Measurements from ENCODE around the gene TRIM17.

Gene TRIM17

DNA sequence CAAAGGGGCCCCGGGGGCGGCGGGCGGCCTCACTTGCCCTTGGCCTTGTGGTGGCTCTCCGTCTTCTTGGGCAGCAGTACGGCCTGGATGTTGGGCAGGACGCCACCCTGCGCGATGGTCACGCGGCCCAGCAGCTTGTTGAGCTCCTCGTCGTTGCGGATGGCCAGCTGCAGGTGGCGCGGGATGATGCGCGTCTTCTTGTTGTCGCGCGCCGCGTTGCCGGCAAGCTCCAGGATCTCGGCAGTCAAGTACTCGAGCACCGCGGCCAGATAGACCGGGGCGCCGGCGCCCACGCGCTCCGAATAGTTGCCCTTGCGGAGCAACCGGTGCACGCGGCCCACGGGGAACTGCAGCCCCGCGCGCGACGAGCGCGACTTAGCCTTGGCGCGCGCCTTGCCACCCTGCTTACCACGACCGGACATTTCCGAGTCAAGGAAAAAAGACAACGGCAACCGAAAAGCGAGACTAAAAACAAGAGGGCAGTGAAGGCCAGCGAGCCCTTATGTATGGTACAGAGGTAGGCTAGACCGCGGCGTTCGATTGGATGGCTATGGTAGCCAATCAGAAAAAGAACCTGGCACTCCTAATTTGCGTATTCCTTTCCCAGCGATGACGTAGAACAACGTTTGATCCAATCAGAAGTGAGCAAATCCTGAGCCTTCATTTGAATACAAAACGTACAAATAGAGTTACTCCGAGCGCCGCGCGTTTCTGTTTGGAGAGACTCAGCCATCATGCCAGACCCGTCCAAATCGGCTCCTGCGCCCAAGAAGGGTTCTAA is 40.9 kb upstream of the TRIM17 start (continued):
- TF ChIP-seq, protein P1, sequence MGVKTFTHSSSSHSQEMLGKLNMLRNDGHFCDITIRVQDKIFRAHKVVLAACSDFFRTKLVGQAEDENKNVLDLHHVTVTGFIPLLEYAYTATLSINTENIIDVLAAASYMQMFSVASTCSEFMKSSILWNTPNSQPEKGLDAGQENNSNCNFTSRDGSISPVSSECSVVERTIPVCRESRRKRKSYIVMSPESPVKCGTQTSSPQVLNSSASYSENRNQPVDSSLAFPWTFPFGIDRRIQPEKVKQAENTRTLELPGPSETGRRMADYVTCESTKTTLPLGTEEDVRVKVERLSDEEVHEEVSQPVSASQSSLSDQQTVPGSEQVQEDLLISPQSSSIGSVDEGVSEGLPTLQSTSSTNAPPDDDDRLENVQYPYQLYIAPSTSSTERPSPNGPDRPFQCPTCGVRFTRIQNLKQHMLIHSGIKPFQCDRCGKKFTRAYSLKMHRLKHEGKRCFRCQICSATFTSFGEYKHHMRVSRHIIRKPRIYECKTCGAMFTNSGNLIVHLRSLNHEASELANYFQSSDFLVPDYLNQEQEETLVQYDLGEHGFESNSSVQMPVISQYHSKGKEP (tag by site-specific recombination; IDR thresholded peaks at IDR 0.05) = no peak; the same call in none of the 2 replicates
- TF ChIP-seq ZNF112 (tag by site-specific recombination; IDR thresholded peaks at IDR 0.05) (no peak), ZNF24 (tag by site-specific recombination; IDR thresholded peaks at IDR 0.05) (peak; percentile 78), SP3 (tag by site-specific recombination; IDR thresholded peaks at IDR 0.05) (peak; percentile 74), ZNF791 (tag by site-specific recombination; IDR thresholded peaks at IDR 0.05) (no peak), ZNF2 (tag by site-specific recombination; IDR thresholded peaks at IDR 0.05) (peak; percentile 99), KLF16 (tag by site-specific recombination; IDR thresholded peaks at IDR 0.05) (peak; percentile 78; the same call in 1 of the 2 replicates), KLF7 (tag by site-specific recombination; IDR thresholded peaks at IDR 0.05; ENCODE audit: borderline replicate concordance) (no peak), ZNF133 (tag by site-specific recombination; IDR thresholded peaks at IDR 0.05) (no peak), WT1 (tag by site-specific recombination; IDR thresholded peaks at IDR 0.05) (peak; percentile 55), ZNF626 (tag by site-specific recombination; IDR thresholded peaks at IDR 0.05) (no peak), ZNF23 (tag by site-specific recombination; IDR thresholded peaks at IDR 0.05; ENCODE audit: borderline replicate concordance) (no peak), ZNF701 (tag by site-specific recombination; IDR thresholded peaks at IDR 0.05) (no peak), ZNF426 (tag by site-specific recombination; IDR thresholded peaks at IDR 0.05) (no peak), ZNF473 (tag by site-specific recombination; IDR thresholded peaks at IDR 0.05) (no peak), ZNF138 (tag by site-specific recombination; IDR thresholded peaks at IDR 0.05; ENCODE audit: borderline replicate concordance) (0 out of 2 replicates have a peak, but pooled peaks have one; percentile 29), TCF7L2 (IDR thresholded peaks at IDR 0.05; ENCODE audit: borderline replicate concordance, low read depth, low read length) (no peak), SCRT2 (tag by site-specific recombination; IDR thresholded peaks at IDR 0.05) (peak; percentile 100), ZNF510 (tag by site-specific recombination; IDR thresholded peaks at IDR 0.05; ENCODE audit: insufficient replicate concordance) (no peak)
- TF ChIP-seq, protein P2, sequence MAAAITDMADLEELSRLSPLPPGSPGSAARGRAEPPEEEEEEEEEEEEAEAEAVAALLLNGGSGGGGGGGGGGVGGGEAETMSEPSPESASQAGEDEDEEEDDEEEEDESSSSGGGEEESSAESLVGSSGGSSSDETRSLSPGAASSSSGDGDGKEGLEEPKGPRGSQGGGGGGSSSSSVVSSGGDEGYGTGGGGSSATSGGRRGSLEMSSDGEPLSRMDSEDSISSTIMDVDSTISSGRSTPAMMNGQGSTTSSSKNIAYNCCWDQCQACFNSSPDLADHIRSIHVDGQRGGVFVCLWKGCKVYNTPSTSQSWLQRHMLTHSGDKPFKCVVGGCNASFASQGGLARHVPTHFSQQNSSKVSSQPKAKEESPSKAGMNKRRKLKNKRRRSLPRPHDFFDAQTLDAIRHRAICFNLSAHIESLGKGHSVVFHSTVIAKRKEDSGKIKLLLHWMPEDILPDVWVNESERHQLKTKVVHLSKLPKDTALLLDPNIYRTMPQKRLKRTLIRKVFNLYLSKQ (tag by site-specific recombination; IDR thresholded peaks at IDR 0.05; ENCODE audit: borderline replicate concordance) = no peak
- TF ChIP-seq, protein P3, sequence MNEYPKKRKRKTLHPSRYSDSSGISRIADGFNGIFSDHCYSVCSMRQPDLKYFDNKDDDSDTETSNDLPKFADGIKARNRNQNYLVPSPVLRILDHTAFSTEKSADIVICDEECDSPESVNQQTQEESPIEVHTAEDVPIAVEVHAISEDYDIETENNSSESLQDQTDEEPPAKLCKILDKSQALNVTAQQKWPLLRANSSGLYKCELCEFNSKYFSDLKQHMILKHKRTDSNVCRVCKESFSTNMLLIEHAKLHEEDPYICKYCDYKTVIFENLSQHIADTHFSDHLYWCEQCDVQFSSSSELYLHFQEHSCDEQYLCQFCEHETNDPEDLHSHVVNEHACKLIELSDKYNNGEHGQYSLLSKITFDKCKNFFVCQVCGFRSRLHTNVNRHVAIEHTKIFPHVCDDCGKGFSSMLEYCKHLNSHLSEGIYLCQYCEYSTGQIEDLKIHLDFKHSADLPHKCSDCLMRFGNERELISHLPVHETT (tag by site-specific recombination; IDR thresholded peaks at IDR 0.05) = peak; percentile 91
- TF ChIP-seq, protein P4, sequence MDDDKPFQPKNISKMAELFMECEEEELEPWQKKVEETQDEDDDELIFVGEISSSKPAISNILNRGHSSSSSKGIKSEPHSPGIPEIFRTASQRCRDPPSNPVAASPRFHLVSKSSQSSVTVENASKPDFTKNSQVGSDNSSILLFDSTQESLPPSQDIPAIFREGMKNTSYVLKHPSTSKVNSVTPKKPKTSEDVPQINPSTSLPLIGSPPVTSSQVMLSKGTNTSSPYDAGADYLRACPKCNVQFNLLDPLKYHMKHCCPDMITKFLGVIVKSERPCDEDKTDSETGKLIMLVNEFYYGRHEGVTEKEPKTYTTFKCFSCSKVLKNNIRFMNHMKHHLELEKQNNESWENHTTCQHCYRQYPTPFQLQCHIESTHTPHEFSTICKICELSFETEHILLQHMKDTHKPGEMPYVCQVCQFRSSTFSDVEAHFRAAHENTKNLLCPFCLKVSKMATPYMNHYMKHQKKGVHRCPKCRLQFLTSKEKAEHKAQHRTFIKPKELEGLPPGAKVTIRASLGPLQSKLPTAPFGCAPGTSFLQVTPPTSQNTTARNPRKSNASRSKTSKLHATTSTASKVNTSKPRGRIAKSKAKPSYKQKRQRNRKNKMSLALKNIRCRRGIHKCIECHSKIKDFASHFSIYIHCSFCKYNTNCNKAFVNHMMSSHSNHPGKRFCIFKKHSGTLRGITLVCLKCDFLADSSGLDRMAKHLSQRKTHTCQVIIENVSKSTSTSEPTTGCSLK (tag by site-specific recombination; IDR thresholded peaks at IDR 0.05) = no peak
- TF ChIP-seq, protein P5, sequence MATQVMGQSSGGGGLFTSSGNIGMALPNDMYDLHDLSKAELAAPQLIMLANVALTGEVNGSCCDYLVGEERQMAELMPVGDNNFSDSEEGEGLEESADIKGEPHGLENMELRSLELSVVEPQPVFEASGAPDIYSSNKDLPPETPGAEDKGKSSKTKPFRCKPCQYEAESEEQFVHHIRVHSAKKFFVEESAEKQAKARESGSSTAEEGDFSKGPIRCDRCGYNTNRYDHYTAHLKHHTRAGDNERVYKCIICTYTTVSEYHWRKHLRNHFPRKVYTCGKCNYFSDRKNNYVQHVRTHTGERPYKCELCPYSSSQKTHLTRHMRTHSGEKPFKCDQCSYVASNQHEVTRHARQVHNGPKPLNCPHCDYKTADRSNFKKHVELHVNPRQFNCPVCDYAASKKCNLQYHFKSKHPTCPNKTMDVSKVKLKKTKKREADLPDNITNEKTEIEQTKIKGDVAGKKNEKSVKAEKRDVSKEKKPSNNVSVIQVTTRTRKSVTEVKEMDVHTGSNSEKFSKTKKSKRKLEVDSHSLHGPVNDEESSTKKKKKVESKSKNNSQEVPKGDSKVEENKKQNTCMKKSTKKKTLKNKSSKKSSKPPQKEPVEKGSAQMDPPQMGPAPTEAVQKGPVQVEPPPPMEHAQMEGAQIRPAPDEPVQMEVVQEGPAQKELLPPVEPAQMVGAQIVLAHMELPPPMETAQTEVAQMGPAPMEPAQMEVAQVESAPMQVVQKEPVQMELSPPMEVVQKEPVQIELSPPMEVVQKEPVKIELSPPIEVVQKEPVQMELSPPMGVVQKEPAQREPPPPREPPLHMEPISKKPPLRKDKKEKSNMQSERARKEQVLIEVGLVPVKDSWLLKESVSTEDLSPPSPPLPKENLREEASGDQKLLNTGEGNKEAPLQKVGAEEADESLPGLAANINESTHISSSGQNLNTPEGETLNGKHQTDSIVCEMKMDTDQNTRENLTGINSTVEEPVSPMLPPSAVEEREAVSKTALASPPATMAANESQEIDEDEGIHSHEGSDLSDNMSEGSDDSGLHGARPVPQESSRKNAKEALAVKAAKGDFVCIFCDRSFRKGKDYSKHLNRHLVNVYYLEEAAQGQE (tag by site-specific recombination; IDR thresholded peaks at IDR 0.05) = peak; percentile 66; the same call in 1 of the 2 replicates
- TF ChIP-seq, protein P6, sequence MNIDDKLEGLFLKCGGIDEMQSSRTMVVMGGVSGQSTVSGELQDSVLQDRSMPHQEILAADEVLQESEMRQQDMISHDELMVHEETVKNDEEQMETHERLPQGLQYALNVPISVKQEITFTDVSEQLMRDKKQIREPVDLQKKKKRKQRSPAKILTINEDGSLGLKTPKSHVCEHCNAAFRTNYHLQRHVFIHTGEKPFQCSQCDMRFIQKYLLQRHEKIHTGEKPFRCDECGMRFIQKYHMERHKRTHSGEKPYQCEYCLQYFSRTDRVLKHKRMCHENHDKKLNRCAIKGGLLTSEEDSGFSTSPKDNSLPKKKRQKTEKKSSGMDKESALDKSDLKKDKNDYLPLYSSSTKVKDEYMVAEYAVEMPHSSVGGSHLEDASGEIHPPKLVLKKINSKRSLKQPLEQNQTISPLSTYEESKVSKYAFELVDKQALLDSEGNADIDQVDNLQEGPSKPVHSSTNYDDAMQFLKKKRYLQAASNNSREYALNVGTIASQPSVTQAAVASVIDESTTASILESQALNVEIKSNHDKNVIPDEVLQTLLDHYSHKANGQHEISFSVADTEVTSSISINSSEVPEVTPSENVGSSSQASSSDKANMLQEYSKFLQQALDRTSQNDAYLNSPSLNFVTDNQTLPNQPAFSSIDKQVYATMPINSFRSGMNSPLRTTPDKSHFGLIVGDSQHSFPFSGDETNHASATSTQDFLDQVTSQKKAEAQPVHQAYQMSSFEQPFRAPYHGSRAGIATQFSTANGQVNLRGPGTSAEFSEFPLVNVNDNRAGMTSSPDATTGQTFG (tag by site-specific recombination; IDR thresholded peaks at IDR 0.05; ENCODE audit: borderline replicate concordance) = no peak
- TF ChIP-seq, protein P7, sequence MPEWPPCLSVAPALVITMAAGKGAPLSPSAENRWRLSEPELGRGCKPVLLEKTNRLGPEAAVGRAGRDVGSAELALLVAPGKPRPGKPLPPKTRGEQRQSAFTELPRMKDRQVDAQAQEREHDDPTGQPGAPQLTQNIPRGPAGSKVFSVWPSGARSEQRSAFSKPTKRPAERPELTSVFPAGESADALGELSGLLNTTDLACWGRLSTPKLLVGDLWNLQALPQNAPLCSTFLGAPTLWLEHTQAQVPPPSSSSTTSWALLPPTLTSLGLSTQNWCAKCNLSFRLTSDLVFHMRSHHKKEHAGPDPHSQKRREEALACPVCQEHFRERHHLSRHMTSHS (tag by site-specific recombination; IDR thresholded peaks at IDR 0.05) = no peak

Measured in HEK293 (cell line).